ENCODE measurements around the gene GLCE. TPM values are rescaled to one million over a fixed set of nuclear protein-coding genes. Genes with fewer than 3 reads are reported as not detected.

The GLCE gene
- total RNA-seq, 1 experiment from 2014 or later: 10.2 TPM

DNA sequence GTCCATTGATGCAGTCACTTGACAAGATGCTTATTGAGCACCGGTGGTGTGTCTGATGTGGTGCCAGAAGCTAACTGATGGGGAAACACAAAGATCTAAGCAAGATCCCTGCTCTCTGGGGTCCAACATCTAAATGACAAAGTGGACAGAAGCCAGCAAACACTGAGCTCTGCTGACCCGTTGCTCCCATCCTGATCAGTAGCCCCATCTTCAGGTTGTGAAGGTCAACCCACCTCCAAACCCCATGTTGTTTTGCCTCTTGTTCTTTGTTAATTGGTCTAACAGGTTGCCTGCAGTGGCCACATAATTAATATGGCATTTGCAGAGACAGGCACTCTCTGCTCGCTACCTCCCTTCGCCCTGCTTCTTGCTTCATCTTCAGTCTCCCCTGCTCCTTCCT is 21.5 kb upstream of the GLCE start:
- H3K4me1 Mint-ChIP-seq (ENCODE audit: low read depth, unreplicated experiment): peaks cover 5% of the 10 kb centered on the region
- no peak overlapping the region for H3K27ac Mint-ChIP-seq (ENCODE audit: unreplicated experiment)
- no TSS peak for BruUV-seq (replicated peaks)
- peaks cover 14% of the 10 kb centered on the region for H3K27me3 Mint-ChIP-seq (ENCODE audit: insufficient read depth, unreplicated experiment)
- CTCF ChIA-PET: no interaction called here
- Histone ChIP-seq H3K4me3 (ENCODE audit: low read depth, low read length) (no peak overlapping the region), H3K36me3 (ENCODE audit: control insufficient read depth, insufficient read depth, low read length) (no peaks in the 10 kb centered on the region), H3K27me3 (replicated peaks; ENCODE audit: control insufficient read depth, insufficient read depth, low read length) (peaks cover 1% of the 10 kb centered on the region; the same call in 1 of the 2 replicates), H3K9me3 (no peaks in the 10 kb centered on the region), H3K4me1 (0 out of 2 replicates have a peak, but pooled peaks cover 2% of the 10 kb centered on the region)
- H3K4me3 Mint-ChIP-seq (ENCODE audit: unreplicated experiment): no peak overlapping the region
- intact Hi-C loops (cut with micrococcal nuclease; ENCODE audit: unreplicated experiment): no loop called here
- POLR2A ChIA-PET: no interaction called here
- no peak for DNase-seq
- H3K36me3 Mint-ChIP-seq (ENCODE audit: insufficient read depth, unreplicated experiment): peaks cover 4% of the 10 kb centered on the region
- TF ChIP-seq, protein P1, sequence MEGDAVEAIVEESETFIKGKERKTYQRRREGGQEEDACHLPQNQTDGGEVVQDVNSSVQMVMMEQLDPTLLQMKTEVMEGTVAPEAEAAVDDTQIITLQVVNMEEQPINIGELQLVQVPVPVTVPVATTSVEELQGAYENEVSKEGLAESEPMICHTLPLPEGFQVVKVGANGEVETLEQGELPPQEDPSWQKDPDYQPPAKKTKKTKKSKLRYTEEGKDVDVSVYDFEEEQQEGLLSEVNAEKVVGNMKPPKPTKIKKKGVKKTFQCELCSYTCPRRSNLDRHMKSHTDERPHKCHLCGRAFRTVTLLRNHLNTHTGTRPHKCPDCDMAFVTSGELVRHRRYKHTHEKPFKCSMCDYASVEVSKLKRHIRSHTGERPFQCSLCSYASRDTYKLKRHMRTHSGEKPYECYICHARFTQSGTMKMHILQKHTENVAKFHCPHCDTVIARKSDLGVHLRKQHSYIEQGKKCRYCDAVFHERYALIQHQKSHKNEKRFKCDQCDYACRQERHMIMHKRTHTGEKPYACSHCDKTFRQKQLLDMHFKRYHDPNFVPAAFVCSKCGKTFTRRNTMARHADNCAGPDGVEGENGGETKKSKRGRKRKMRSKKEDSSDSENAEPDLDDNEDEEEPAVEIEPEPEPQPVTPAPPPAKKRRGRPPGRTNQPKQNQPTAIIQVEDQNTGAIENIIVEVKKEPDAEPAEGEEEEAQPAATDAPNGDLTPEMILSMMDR (IDR thresholded peaks at IDR 0.05; ENCODE audit: insufficient read depth in 1 of 2, low read depth in 1 of 2, low read length in 1 of 2, severe bottlenecking in 1 of 2, unreplicated experiment in 1 of 2): no peak
- no peaks in the 10 kb centered on the region for H3K9me3 Mint-ChIP-seq (ENCODE audit: unreplicated experiment)

DNA sequence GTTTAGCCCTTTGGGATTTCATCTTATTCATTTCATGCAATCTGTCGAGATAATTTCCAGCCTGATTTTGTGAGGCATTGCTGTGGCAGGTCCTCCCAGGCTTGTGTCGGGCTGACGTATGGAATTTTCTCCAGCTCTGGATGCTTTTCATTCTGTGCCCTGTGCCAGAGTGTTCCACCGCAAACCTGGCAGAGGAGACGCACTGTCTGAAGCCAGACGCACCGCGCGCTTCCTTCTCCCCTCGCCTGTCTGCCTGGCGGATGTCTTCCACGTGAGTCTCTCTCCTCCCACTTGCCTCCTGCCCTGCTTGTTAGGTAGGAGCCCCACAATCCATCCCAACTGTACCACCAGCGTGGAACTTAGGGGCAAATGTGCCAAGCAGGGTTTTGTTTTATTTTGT is 20.1 kb upstream of the GLCE start:
- no peak for DNase-seq
- H3K4me3 Mint-ChIP-seq (ENCODE audit: unreplicated experiment): no peak overlapping the region
- POLR2A ChIA-PET: no interaction called here
- H3K36me3 Mint-ChIP-seq (ENCODE audit: insufficient read depth, unreplicated experiment): peaks cover 4% of the 10 kb centered on the region
- Histone ChIP-seq H3K36me3 (ENCODE audit: control insufficient read depth, insufficient read depth, low read length) (no peaks in the 10 kb centered on the region), H3K4me3 (ENCODE audit: low read depth, low read length) (no peak overlapping the region), H3K27me3 (replicated peaks; ENCODE audit: control insufficient read depth, insufficient read depth, low read length) (peaks cover 1% of the 10 kb centered on the region; the same call in 1 of the 2 replicates), H3K4me1 (0 out of 2 replicates have a peak, but pooled peaks cover 2% of the 10 kb centered on the region), H3K9me3 (no peaks in the 10 kb centered on the region)
- peaks cover 14% of the 10 kb centered on the region for H3K27me3 Mint-ChIP-seq (ENCODE audit: insufficient read depth, unreplicated experiment)
- no peak overlapping the region for H3K27ac Mint-ChIP-seq (ENCODE audit: unreplicated experiment)
- CTCF ChIA-PET: no interaction called here
- intact Hi-C loops (cut with micrococcal nuclease; ENCODE audit: unreplicated experiment): loop anchor here (5.0 kb wide), 2 partner anchors 252 to 533 kb away; no protein-coding TSS in a partner anchor
- TF ChIP-seq, protein P1 (IDR thresholded peaks at IDR 0.05; ENCODE audit: insufficient read depth in 1 of 2, low read depth in 1 of 2, low read length in 1 of 2, severe bottlenecking in 1 of 2, unreplicated experiment in 1 of 2): no peak
- no TSS peak for BruUV-seq (replicated peaks)
- no peaks in the 10 kb centered on the region for H3K9me3 Mint-ChIP-seq (ENCODE audit: unreplicated experiment)
- peaks cover 7% of the 10 kb centered on the region for H3K4me1 Mint-ChIP-seq (ENCODE audit: low read depth, unreplicated experiment)

DNA sequence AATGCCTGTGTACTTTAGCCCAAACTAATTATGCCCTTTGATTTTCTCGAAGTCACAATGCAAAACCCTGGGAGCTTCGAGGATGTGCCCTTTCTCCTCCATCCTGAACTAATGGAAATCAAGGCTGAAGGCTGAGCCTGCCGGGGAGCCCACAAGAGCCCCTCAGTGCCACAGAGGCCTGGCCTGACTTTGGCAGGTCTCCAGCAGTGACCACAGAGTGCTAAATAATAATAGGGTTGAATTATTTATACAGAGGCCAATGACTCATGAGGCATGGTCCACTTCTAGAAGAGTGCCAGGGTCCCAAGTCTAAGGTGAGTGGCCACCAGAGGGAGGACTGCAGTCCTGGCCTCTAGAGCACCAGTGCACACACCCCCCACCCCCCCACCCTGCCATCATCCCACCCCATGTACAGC is 19.1 kb upstream of the GLCE start:
- DNase-seq: no peak
- CTCF ChIA-PET: no interaction called here

More for the DNA sequence above, 19.1 kb upstream of the GLCE start:
- BruUV-seq (replicated peaks): no TSS peak
- intact Hi-C loops (cut with micrococcal nuclease; ENCODE audit: unreplicated experiment): loop anchor here (5.0 kb wide), 2 partner anchors 251 to 534 kb away; no protein-coding TSS in a partner anchor
- Histone ChIP-seq H3K9me3 (no peaks in the 10 kb centered on the region), H3K36me3 (ENCODE audit: control insufficient read depth, insufficient read depth, low read length) (no peaks in the 10 kb centered on the region), H3K4me3 (ENCODE audit: low read depth, low read length) (no peak overlapping the region), H3K27me3 (replicated peaks; ENCODE audit: control insufficient read depth, insufficient read depth, low read length) (peaks cover 1% of the 10 kb centered on the region; the same call in 1 of the 2 replicates), H3K4me1 (0 out of 2 replicates have a peak, but pooled peaks cover 2% of the 10 kb centered on the region)
- peaks cover 4% of the 10 kb centered on the region for H3K36me3 Mint-ChIP-seq (ENCODE audit: insufficient read depth, unreplicated experiment)
- TF ChIP-seq, protein P1 (IDR thresholded peaks at IDR 0.05; ENCODE audit: insufficient read depth in 1 of 2, low read depth in 1 of 2, low read length in 1 of 2, severe bottlenecking in 1 of 2, unreplicated experiment in 1 of 2): peak in 1 of 2 experiments; percentile 35
- H3K4me3 Mint-ChIP-seq (ENCODE audit: unreplicated experiment): no peak overlapping the region
- no peaks in the 10 kb centered on the region for H3K9me3 Mint-ChIP-seq (ENCODE audit: unreplicated experiment)
- POLR2A ChIA-PET: no interaction called here
- no peak overlapping the region for H3K27ac Mint-ChIP-seq (ENCODE audit: unreplicated experiment)
- peaks cover 14% of the 10 kb centered on the region for H3K27me3 Mint-ChIP-seq (ENCODE audit: insufficient read depth, unreplicated experiment)
- peaks cover 7% of the 10 kb centered on the region for H3K4me1 Mint-ChIP-seq (ENCODE audit: low read depth, unreplicated experiment)
